ENCODE results near the gene PDXK. TPM values are rescaled to one million over a fixed set of nuclear protein-coding genes. Genes with fewer than 3 reads are reported as not detected.

Gene PDXK
- total and polyA plus RNA-seq, 9 of the 15 experiments (the other 6 are each of a cell fraction or from before 2014, with no cell fraction given): 5.6 to 162 (median 76.5) TPM

DNA sequence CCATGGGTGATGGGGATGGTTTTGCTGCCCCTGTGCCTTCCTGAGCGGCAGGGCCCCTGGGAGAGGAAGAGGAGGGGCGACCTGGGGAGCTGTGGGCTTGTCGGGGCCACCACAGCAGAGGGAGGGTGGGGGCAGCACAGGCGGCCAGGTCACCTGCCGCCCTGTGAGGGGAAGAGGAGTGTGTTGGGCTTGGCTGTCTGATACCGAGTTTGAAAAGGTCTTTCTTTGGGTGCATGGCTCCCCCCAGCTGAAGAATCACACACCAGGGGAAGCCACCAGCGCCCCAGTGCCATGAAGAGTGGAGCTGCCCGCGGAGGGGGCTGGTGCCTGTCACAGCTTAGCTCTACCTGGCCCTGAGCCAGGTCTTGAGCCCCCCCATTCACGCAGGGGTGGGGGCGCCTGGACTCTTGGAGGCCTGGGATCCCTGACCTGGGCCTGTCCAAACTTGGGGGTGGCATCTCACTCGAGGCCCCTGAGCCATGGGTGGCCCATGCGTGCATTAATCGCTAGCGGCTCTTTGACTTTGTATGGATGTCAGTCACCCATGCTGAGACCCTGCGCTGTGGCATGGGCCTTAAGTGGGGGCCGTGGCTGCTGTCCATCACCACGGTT is 30.8 kb downstream of the PDXK start:
- in situ Hi-C loops (cut with MboI) (no loop called here), intact Hi-C loops (cut with micrococcal nuclease) (no loop called here)
- Histone ChIP-seq H3K9me3 (replicated peaks; ENCODE audit: control insufficient read depth, insufficient read depth, low read depth, low read length) (no peaks in the 10 kb centered on the region), H3K9ac (ENCODE audit: insufficient read depth in 1 of 2, low read depth in 2 of 2, low read length in 2 of 2) (peak overlapping the region in 1 of 2 experiments; percentile 55; a peak in 1 of 4 replicates), H3K4me1 (replicated peaks in 1 of 2; ENCODE audit: control insufficient read depth in 2 of 2, insufficient read depth in 2 of 2, low read length in 2 of 2) (peaks cover 7 to 36% of the 10 kb centered on the region in 2 experiments; a peak in 4 of 5 replicates), H3K4me3 (no peak overlapping the region), H3K36me3 (ENCODE audit: control insufficient read depth, insufficient read depth, low read length) (peaks cover 91% of the 10 kb centered on the region; the same call in 2 of the 3 replicates), H3K4me2 (ENCODE audit: insufficient read depth, low read length) (no peak overlapping the region), H3K27ac (ENCODE audit: extremely low read depth, low read depth, low read length) (no peak overlapping the region), H2AFZ (ENCODE audit: low read depth, low read length) (no peak overlapping the region), H3K79me2 (ENCODE audit: control insufficient read depth, insufficient read depth, low read length) (no peaks in the 10 kb centered on the region), H4K20me1 (replicated peaks; ENCODE audit: control insufficient read depth, insufficient read depth, low read length) (peaks cover 6% of the 10 kb centered on the region; the same call in 1 of the 2 replicates), H3K27me3 (ENCODE audit: control insufficient read depth in 2 of 2, insufficient read depth in 2 of 2, low read length in 2 of 2) (no peaks in the 10 kb centered on the region), H3K9me1 (ENCODE audit: control insufficient read depth, insufficient read depth, low read length) (no peaks in the 10 kb centered on the region)
- no TSS peak for BruUV-seq (replicated peaks)
- DNase-seq (ENCODE audit: extremely low read depth in 1 of 4, low spot score in 3 of 4) (no peak), FAIRE-seq (no peak), ATAC-seq (no peak)
- ChIA-PET POLR2A (interaction anchor here (1.0 to 1.9 kb wide), 2 partner anchors 9 to 11 kb away, joined by 7 to 11 read pairs; no protein-coding TSS in a partner anchor), CTCF (ENCODE audit: low intra/inter-chr PET ratio) (no interaction called here)
- no peak for TF ChIP-seq MCM5 (IDR thresholded peaks at IDR 0.05; ENCODE audit: low read depth)
- TF ChIP-seq NFIC (IDR thresholded peaks at IDR 0.05): peak; percentile 74
- 93% methylated on average over 15 of the region's 18 CpGs for WGBS (ENCODE audit: insufficient coverage, low coverage, missing lambda C conversion rate)

DNA sequence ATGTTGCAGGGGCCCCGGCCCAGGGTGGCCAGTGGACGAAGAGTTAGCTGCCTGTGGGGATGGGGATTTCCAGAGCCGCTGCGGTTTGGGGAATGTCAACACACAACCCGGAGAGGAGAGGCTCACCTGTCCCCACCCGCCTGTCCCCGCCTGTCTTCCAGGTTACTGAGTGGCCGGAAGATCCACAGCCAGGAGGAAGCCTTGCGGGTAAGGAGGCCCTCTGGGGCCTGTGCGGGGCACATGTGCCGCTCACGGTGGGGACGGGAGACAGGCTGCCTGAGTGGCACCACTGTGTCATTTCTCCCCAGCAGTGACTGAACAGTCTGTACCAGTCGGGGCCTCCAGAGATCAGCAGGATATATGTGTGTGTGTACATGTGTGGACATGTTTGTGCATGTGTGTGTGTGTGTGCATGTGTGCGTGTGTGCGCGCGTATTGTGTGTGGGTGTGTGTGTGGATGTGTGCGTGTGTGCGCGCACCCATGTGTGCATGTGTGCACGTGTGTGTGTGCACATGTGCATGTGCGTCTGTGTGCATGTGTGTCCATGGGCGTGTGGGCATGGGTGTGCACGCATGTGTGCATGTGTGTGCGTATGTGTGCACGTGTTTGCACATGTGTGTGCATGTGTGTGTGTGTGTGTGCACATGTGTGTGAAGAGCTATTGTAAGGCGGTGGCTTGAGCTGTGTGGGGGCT is 31.6 kb downstream of the PDXK start:
- Histone ChIP-seq H3K4me1 (replicated peaks in 1 of 2; ENCODE audit: control insufficient read depth in 2 of 2, insufficient read depth in 2 of 2, low read length in 2 of 2) (peaks cover 7 to 39% of the 10 kb centered on the region in 2 experiments; a peak in 4 of 5 replicates), H3K9ac (ENCODE audit: insufficient read depth in 1 of 2, low read depth in 2 of 2, low read length in 2 of 2) (no peak overlapping the region), H3K4me2 (ENCODE audit: insufficient read depth, low read length) (no peak overlapping the region), H3K36me3 (ENCODE audit: control insufficient read depth, insufficient read depth, low read length) (peaks cover 95% of the 10 kb centered on the region; the same call in 2 of the 3 replicates), H2AFZ (ENCODE audit: low read depth, low read length) (no peak overlapping the region), H3K4me3 (no peak overlapping the region), H3K27me3 (ENCODE audit: control insufficient read depth in 2 of 2, insufficient read depth in 2 of 2, low read length in 2 of 2) (no peaks in the 10 kb centered on the region), H3K9me3 (replicated peaks; ENCODE audit: control insufficient read depth, insufficient read depth, low read depth, low read length) (no peaks in the 10 kb centered on the region), H3K79me2 (ENCODE audit: control insufficient read depth, insufficient read depth, low read length) (no peaks in the 10 kb centered on the region), H3K9me1 (ENCODE audit: control insufficient read depth, insufficient read depth, low read length) (no peaks in the 10 kb centered on the region), H3K27ac (ENCODE audit: extremely low read depth, low read depth, low read length) (no peak overlapping the region), H4K20me1 (replicated peaks; ENCODE audit: control insufficient read depth, insufficient read depth, low read length) (peaks cover 6% of the 10 kb centered on the region; the same call in 1 of the 2 replicates)
- intact Hi-C loops (cut with micrococcal nuclease) (no loop called here), in situ Hi-C loops (cut with MboI) (no loop called here)
- DNase-seq (ENCODE audit: extremely low read depth in 1 of 4, low spot score in 3 of 4): no peak
- 91% methylated on average over 28 of the region's 28 CpGs for WGBS (ENCODE audit: insufficient coverage, low coverage, missing lambda C conversion rate)
- POLR2A ChIA-PET: no interaction called here
- FAIRE-seq: no peak
- CTCF ChIA-PET (ENCODE audit: low intra/inter-chr PET ratio): no interaction called here
- ATAC-seq: no peak
- no TSS peak for BruUV-seq (replicated peaks)
- TF ChIP-seq SAFB (IDR thresholded peaks at IDR 0.05; ENCODE audit: borderline replicate concordance, low read depth, low read length) (no peak), SUPT5H (IDR thresholded peaks at IDR 0.05) (peak; percentile 55), ZNF766 (CRISPR knock-in tag; conservative IDR thresholded peaks at IDR 0.05) (no peak), ZKSCAN8 (CRISPR knock-in tag; IDR thresholded peaks at IDR 0.05) (no peak), ILF3 (IDR thresholded peaks at IDR 0.05; ENCODE audit: borderline replicate concordance) (no peak), ZNF274 (IDR thresholded peaks at IDR 0.05; ENCODE audit: borderline replicate concordance, low read depth, low read length) (no peak), CAMTA2 (CRISPR knock-in tag; conservative IDR thresholded peaks at IDR 0.05) (no peak), STAT5A (IDR thresholded peaks at IDR 0.05; ENCODE audit: borderline replicate concordance, low read length) (peak; percentile 31; the same call in 1 of the 2 replicates), GTF2F1 (IDR thresholded peaks at IDR 0.05; ENCODE audit: low read depth, low read length) (no peak), ZFPM2 (CRISPR knock-in tag; IDR thresholded peaks at IDR 0.05) (no peak), HNRNPL (IDR thresholded peaks at IDR 0.05; ENCODE audit: low read depth, low read length) (no peak), SPI1 (IDR thresholded peaks at IDR 0.05; ENCODE audit: borderline replicate concordance, low read depth, low read length) (no peak), ZNF75A (CRISPR knock-in tag; IDR thresholded peaks at IDR 0.05) (no peak), NFIC (IDR thresholded peaks at IDR 0.05) (no peak), EP300 (IDR thresholded peaks at IDR 0.05; ENCODE audit: low read length) (no peak), GABPB1 (CRISPR knock-in tag; IDR thresholded peaks at IDR 0.05) (no peak), SMARCE1 (IDR thresholded peaks at IDR 0.05) (no peak)

All from K562 (cell line).